Cardiac muscle cell (in vitro differentiated cells and primary cell): ENCODE measurements around the gene EGR1. TPM values are rescaled to one million over a fixed set of nuclear protein-coding genes. Genes with fewer than 3 reads are reported as not detected.
"Not testable (repeated sequence)": the region's sequence is repeated elsewhere in the genome, so short reads cannot be mapped to it uniquely, and the experiment has no call there.

Experiments used
- DNase-seq, 2 donors: peaks; one replicate each; pipeline versions ENCODE4 v3.0.0 to v3.0.0-alpha.2; 2010 to 2017; ENCODE audit warnings: low read depth in 1 of 2, low spot score in 1 of 2
- H3K27ac ChIP-seq: fragments of 200-600 bp; sonication (generic); 2 replicates; pipeline ENCODE4 v1.5.1; 2016
- H3K27me3 ChIP-seq: fragments of 200-600 bp; sonication (generic); 2 replicates; pipeline ENCODE4 v1.6.0; 2016; ENCODE audit warnings: control low read depth
- H3K36me3 ChIP-seq: fragments of 200-600 bp; sonication (generic); 2 replicates; pipeline ENCODE4 v1.5.1; 2016; ENCODE audit warnings: control low read depth
- H3K4me1 ChIP-seq: fragments of 200-600 bp; sonication (generic); 2 replicates; pipeline ENCODE4 v1.8.1; 2017; ENCODE audit warnings: low read depth, mild to moderate bottlenecking, mixed run types
- H3K4me3 ChIP-seq: fragments of 200-600 bp; sonication (generic); 2 replicates; pipeline ENCODE4 v1.5.1; 2016; ENCODE audit warnings: mild to moderate bottlenecking
- H3K9me3 ChIP-seq: fragments of 200-600 bp; sonication (generic); 2 replicates; pipeline ENCODE4 v1.5.1; 2017; ENCODE audit warnings: low read depth, mild to moderate bottlenecking, control low read depth
- CTCF ChIP-seq: IDR thresholded peaks from 2 replicates; pipeline ENCODE4 v1.5.1; 2012; ENCODE audit warnings: low read depth, mild to moderate bottlenecking, low read length
- polyA plus RNA-seq: library from polyadenylated mRNA; unstranded; fragments of >200 nt; fragmentation: Nextera tagmentation; extraction: Ambion mirVana; gene quantifications from 2 replicates; pipeline ENCODE4 v1.2.1, GENCODE V29; 2016
- total RNA-seq: library from RNA; depleted of rRNA; stranded (reverse); fragments of >200 nt; gene quantifications from 2 replicates; pipeline ENCODE4 v1.2.3, GENCODE V29; 2016

Gene EGR1
- total and polyA plus RNA-seq, 2 experiments from 2014 or later: 13.9 to 30.5 TPM

GRCh38 chr5:138503487-138504270 is 38.4 kb downstream of the EGR1 start:
- Histone ChIP-seq H3K9me3 (no peaks in the 10 kb centered on the region), H3K4me3 (no peak overlapping the region), H3K4me1 (no peaks in the 10 kb centered on the region), H3K27ac (no peak overlapping the region), H3K36me3 (peaks cover 15% of the 10 kb centered on the region), H3K27me3 (no peaks in the 10 kb centered on the region)
- DNase-seq: peak; percentile 71 to 77
- peak; percentile 85 for TF ChIP-seq CTCF

- TF ChIP-seq CTCF: no peak
- Histone ChIP-seq H3K4me3 (no peak overlapping the region), H3K9me3 (no peaks in the 10 kb centered on the region), H3K27ac (peak overlapping the region; percentile 34), H3K4me1 (no peaks in the 10 kb centered on the region), H3K27me3 (no peaks in the 10 kb centered on the region), H3K36me3 (peaks cover 23% of the 10 kb centered on the region)
- DNase-seq: no peak
These were observed 39.5 kb downstream of the EGR1 start for GRCh38 chr5:138504799-138505198.

GRCh38 chr5:138506370-138507306 is 41.4 kb downstream of the EGR1 start:
- TF ChIP-seq CTCF: no peak
- Histone ChIP-seq H3K4me1 (no peaks in the 10 kb centered on the region), H3K4me3 (no peak overlapping the region), H3K36me3 (peaks cover 35% of the 10 kb centered on the region), H3K27me3 (no peaks in the 10 kb centered on the region), H3K27ac (no peak overlapping the region), H3K9me3 (no peaks in the 10 kb centered on the region)
- no peak for DNase-seq

GRCh38 chr5:138507485-138507884 is 42.2 kb downstream of the EGR1 start:
- peaks cover 39% of the 10 kb centered on the region for H3K36me3 ChIP-seq
- not testable (repeated sequence) for H3K9me3 ChIP-seq, H3K4me1 ChIP-seq, H3K27me3 ChIP-seq, H3K4me3 ChIP-seq, H3K27ac ChIP-seq
- DNase-seq: peak in 1 of 2 donors; percentile 83

- H3K36me3 ChIP-seq: peaks cover 52% of the 10 kb centered on the region
These were observed 43.7 kb downstream of the EGR1 start for GRCh38 chr5:138508958-138509357.

More at GRCh38 chr5:138508958-138509357, 43.7 kb downstream of the EGR1 start:
- no peaks in the 10 kb centered on the region for H3K27me3 ChIP-seq
- no peak for DNase-seq
- H3K4me3 ChIP-seq: no peak overlapping the region
- H3K9me3 ChIP-seq: no peaks in the 10 kb centered on the region
- peak overlapping the region; percentile 30 for H3K27ac ChIP-seq
- no peaks in the 10 kb centered on the region for H3K4me1 ChIP-seq
- no peak for TF ChIP-seq CTCF
